Spinal cord (tissue), 10 donors: Measurements from ENCODE around the gene SEPTIN7. TPM values are rescaled to one million over a fixed set of nuclear protein-coding genes. Genes with fewer than 3 reads are reported as not detected.

Source experiments
- DNase-seq, 6 donors: peaks; one replicate each; pipeline versions ENCODE4 v3.0.0 to v3.0.0-alpha.2; 2013 to 2015; ENCODE audit warnings: low spot score in 6 of 6, low read depth in 4 of 6
- H3K27ac ChIP-seq: one replicate; pipeline ENCODE4 v1.5.1; 2013; ENCODE audit warnings: low read depth, low read length, control low read depth
- H3K27me3 ChIP-seq: one replicate; pipeline ENCODE4 v1.6.1; 2013; ENCODE audit warnings: low read length; ENCODE audit not compliant: control insufficient read depth, insufficient read depth
- H3K36me3 ChIP-seq: one replicate; pipeline ENCODE4 v1.6.1; 2013; ENCODE audit warnings: low read length; ENCODE audit not compliant: control insufficient read depth, insufficient read depth
- H3K4me1 ChIP-seq: one replicate; pipeline ENCODE4 v1.6.1; 2013; ENCODE audit warnings: low read length; ENCODE audit not compliant: control insufficient read depth, insufficient read depth
- H3K4me3 ChIP-seq: one replicate; pipeline ENCODE4 v1.5.1; 2013; ENCODE audit warnings: low read depth, low read length, control low read depth
- H3K9me3 ChIP-seq: one replicate; pipeline ENCODE4 v1.6.1; 2013; ENCODE audit warnings: low read length; ENCODE audit not compliant: control insufficient read depth, insufficient read depth
- WGBS: methylation state at CpG from one replicate; pipeline ENCODE4 v1.1.5; 2013; ENCODE audit warnings: missing lambda C conversion rate; ENCODE audit not compliant: insufficient coverage; 5-methylcytosine and 5-hydroxymethylcytosine counted together
- polyA plus RNA-seq, 2 donors: library from polyadenylated mRNA; unstranded; fragments of 120-200 nt; gene quantifications; one replicate each; pipeline ENCODE4 v1.2.1, GENCODE V29; 2013; ENCODE audit not compliant: insufficient read length in 2 of 2
- total RNA-seq, 2 donors: library from RNA; depleted of rRNA in 1 of 2; stranded (reverse); fragments of 120-200 nt in 1 of 2; fragments of >200 nt in 1 of 2; gene quantifications; one replicate each; pipeline versions ENCODE4 v1.2.3 to v1.2.4, GENCODE V29; 2013 to 2014
- donor health status: healthy.

SEPTIN7 gene
- total and polyA plus RNA-seq, 4 donors, result 458 to 600 (median 521) TPM

- H3K9me3 ChIP-seq, result no peaks in the 10 kb centered on the region
- H3K4me1 ChIP-seq, result no peaks in the 10 kb centered on the region
- H3K4me3 ChIP-seq, result no peak overlapping the region
- H3K27ac ChIP-seq, result no peak overlapping the region
- 90% methylated on average over 2 of the region's 3 CpGs for WGBS
- no peaks in the 10 kb centered on the region for H3K27me3 ChIP-seq
- no peaks in the 10 kb centered on the region for H3K36me3 ChIP-seq
- DNase-seq, result no peak
These were observed 16.5 kb upstream of the SEPTIN7 start for GRCh38 chr7:35784332-35784731.

- Histone ChIP-seq H3K9me3 (peaks cover 2% of the 10 kb centered on the region), H3K4me1 (no peaks in the 10 kb centered on the region), H3K4me3 (no peak overlapping the region), H3K27ac (no peak overlapping the region), H3K36me3 (no peaks in the 10 kb centered on the region), H3K27me3 (no peaks in the 10 kb centered on the region)
- 88% methylated on average over 1 of the region's 2 CpGs for WGBS
- DNase-seq, result peak in 1 of 6 donors; percentile 12
These were observed 15.6 kb upstream of the SEPTIN7 start for GRCh38 chr7:35785250-35785649.

- no peak for DNase-seq
- H3K4me3 ChIP-seq, result no peak overlapping the region
- H3K4me1 ChIP-seq, result no peaks in the 10 kb centered on the region
- no peaks in the 10 kb centered on the region for H3K36me3 ChIP-seq
- peaks cover 2% of the 10 kb centered on the region for H3K9me3 ChIP-seq
- H3K27me3 ChIP-seq, result no peaks in the 10 kb centered on the region
- no CpG with 5 or more reads among the region's 2 CpGs for WGBS
- H3K27ac ChIP-seq, result no peak overlapping the region
These were observed 12.9 kb upstream of the SEPTIN7 start for GRCh38 chr7:35787925-35788324.

DNA sequence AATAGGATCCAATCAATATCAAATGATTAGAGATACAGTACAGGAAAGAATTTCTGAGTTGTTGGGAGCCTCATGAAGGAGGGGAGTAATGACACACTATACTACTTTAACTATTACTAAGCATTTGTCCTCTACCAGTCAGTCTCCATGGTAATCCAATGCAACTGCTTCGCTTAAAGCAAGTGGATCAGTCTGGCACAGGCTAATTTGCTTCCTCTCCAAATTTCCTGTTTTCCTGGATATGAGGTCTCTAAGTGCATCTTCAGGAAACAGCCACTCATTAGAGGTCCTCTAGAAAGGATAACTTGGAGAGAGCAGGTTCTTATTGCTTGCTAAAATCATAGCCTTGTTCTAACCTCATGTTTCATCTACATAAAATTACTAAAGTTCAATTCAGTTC, 8.4 kb upstream of the SEPTIN7 start:
- H3K27ac ChIP-seq, result no peak overlapping the region
- H3K9me3 ChIP-seq, result peaks cover 2% of the 10 kb centered on the region
- no peaks in the 10 kb centered on the region for H3K27me3 ChIP-seq
- no peak overlapping the region for H3K4me3 ChIP-seq
- no CpG with 5 or more reads among the region's 1 CpG for WGBS
- no peak for DNase-seq
- no peaks in the 10 kb centered on the region for H3K4me1 ChIP-seq
- H3K36me3 ChIP-seq, result no peaks in the 10 kb centered on the region

- Histone ChIP-seq H3K27me3 (no peaks in the 10 kb centered on the region), H3K4me1 (no peaks in the 10 kb centered on the region), H3K9me3 (peaks cover 2% of the 10 kb centered on the region), H3K4me3 (no peak overlapping the region), H3K36me3 (no peaks in the 10 kb centered on the region), H3K27ac (no peak overlapping the region)
- DNase-seq, result peak in 1 of 6 donors; percentile 54
- WGBS, result 17% methylated on average over 1 of the region's 4 CpGs
These were observed 7.9 kb upstream of the SEPTIN7 start for GRCh38 chr7:35792873-35793489.

DNA sequence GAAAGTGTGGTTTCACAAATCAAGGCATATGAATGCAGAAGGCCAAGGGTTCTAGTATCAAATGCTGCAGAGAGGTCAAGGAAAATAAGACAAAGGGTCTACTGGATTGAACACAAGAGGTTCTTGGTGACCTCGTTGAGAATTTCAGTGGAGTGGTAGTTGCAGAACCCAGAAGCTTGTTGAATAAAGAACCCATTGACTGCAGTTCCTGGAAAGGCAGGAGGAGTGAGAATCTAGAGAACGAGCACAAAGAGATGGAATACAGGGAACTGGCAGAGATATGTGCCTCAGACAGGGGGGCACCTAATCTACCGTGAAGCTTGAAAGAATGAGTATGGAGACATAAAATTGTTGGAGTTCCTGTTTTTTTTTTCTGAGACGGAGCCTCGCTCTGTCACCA, 3.5 kb upstream of the SEPTIN7 start:
- no peaks in the 10 kb centered on the region for H3K27me3 ChIP-seq
- no peaks in the 10 kb centered on the region for H3K36me3 ChIP-seq
- no peak overlapping the region for H3K27ac ChIP-seq
- DNase-seq, result no peak
- no peaks in the 10 kb centered on the region for H3K9me3 ChIP-seq
- no peak overlapping the region for H3K4me3 ChIP-seq
- no peaks in the 10 kb centered on the region for H3K4me1 ChIP-seq
- WGBS, result 52% methylated on average over 5 of the region's 5 CpGs

- Histone ChIP-seq H3K9me3 (no peaks in the 10 kb centered on the region), H3K4me1 (peaks cover 3% of the 10 kb centered on the region), H3K4me3 (peak overlapping the region; percentile 73), H3K27me3 (no peaks in the 10 kb centered on the region), H3K27ac (peak overlapping the region; percentile 95), H3K36me3 (no peaks in the 10 kb centered on the region)
- peak in 5 of 6 donors; percentile 80 to 98 (median 89) for DNase-seq
- under 1% methylated on average over 24 of the region's 37 CpGs for WGBS
These were observed 775 bp upstream of the SEPTIN7 start for GRCh38 chr7:35799846-35800717.

DNA sequence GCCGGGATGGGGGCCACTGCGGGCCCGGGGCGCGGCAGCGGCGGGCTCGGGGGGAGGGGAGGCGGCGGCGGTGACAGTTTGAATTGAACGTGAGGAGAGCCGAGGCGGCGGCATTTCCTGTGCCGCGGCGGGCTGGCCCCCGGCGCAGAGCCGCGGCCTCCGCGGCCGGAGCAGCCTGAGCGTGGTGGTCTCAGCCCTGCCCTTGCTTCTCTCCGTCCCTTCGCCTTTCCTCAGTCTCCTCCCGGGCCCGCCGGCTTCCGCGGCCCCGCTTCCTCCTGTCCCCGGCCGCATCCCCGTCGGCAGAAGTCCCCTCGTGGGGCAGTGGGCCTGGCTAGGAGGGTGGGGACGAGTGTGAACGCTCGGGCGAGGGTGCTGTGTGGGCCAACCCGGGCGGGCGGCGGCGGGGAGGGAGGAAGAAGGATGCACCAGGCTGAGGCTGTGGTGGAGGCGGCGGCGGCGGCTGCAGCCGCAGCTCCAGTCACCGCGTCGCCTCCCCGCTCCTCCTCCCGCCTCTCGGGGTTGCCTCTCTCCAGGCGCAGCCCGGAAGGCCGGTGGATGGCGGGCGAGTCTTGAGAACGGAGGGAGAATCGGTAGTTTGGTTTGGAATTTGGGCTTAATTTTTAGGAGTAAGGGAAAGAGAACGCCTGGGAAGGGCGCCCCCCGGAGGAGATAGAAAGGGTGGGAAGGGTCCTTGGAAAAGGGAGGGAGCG, 690 bp downstream of the SEPTIN7 start:
- Histone ChIP-seq H3K27ac (peak overlapping the region; percentile 95), H3K36me3 (no peaks in the 10 kb centered on the region), H3K9me3 (no peaks in the 10 kb centered on the region), H3K4me1 (peaks cover 3% of the 10 kb centered on the region), H3K4me3 (peak overlapping the region; percentile 73), H3K27me3 (no peaks in the 10 kb centered on the region)
- peak; percentile 54 to 91 (median 68) for DNase-seq
- under 1% methylated on average over 55 of the region's 70 CpGs for WGBS

DNA sequence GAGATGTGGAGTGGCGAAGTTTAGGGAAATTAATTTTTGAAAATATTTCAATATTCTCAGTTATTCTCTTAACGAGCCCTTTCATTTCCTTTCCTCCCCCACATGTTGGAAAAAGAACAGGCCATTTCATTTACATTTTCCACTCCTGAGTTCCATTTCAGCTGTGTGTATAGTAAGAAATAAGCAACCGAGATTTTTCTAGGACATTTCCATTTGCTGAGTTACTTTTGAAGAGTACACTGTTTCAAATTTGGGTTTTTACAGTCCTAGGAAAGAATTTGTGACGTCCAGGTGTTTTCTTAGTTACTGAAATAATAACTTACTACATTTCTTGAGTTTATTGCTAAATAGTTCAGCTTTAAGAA, 1.2 kb downstream of the SEPTIN7 start:
- WGBS, result no CpG with 5 or more reads among the region's 4 CpGs

More for the DNA sequence above, 1.2 kb downstream of the SEPTIN7 start:
- H3K36me3 ChIP-seq, result no peaks in the 10 kb centered on the region
- peak overlapping the region; percentile 73 for H3K4me3 ChIP-seq
- DNase-seq, result no peak
- H3K27me3 ChIP-seq, result no peaks in the 10 kb centered on the region
- peak overlapping the region; percentile 95 for H3K27ac ChIP-seq
- no peaks in the 10 kb centered on the region for H3K9me3 ChIP-seq
- H3K4me1 ChIP-seq, result peaks cover 3% of the 10 kb centered on the region
